NCI-H2196 (cell line): ENCODE data around the gene GMFB.

ENCODE experiments used
- DNase-seq: peaks from one replicate; lab custom pipeline; 2025; ENCODE audit not compliant: unreplicated experiment; lab: John Stamatoyannopoulos, UW

Gene GMFB

DNA sequence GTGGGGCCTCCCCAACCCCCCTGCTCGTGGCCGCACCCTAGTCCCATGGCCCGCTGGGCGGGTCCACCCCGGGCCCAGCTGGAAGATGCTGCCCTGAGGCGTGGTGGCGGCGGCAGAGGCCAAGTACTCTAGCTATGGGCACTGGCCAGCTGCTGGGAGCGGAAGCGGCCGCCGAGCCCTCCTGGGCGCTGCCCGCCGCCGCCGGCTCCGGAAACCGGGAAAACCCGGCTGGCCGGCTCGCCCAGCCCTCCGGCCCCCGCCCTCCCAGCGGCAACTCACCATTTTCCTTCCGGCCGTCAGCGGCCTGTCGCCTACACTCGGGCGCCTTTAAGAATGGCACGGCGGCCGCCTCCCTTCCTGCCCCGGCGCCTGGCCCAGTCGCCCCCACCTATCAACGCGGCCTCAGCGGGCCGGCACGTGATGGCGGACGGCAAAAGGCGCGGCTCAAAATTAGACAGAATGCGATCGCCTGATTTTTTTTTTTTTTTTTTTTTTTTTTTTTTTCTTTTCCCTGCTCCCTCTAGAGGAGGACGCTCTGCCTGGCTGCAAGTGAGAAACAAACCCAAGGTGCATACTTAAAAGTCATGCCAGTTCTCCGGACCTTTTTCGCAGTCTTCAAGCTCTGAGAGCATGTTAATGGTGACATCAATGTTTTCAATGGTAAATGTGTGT is at the start of gene GMFB:
TSS of gene GMFB (minus strand) at position 335 of the 672 bp plus-strand sequence. CDS start at position 282, 53 bp downstream.
- peak; percentile 90 for DNase-seq

DNA sequence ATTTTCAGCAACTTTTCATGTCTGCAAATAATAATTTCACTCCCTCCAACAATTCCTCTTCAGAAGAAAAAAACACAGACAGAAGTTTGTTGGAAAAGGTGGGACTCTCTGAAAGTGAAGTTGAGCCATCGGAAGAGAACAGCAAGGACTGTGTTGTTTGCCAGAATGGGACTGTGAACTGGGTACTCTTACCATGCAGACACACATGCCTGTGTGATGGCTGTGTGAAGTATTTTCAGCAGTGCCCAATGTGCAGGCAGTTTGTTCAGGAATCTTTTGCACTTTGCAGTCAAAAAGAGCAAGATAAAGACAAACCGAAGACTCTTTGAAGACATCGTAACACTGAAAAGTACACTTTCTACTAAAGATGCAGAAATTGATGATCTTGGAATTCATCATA is 49.3 kb upstream of the GMFB start:
- no peak for DNase-seq

DNA sequence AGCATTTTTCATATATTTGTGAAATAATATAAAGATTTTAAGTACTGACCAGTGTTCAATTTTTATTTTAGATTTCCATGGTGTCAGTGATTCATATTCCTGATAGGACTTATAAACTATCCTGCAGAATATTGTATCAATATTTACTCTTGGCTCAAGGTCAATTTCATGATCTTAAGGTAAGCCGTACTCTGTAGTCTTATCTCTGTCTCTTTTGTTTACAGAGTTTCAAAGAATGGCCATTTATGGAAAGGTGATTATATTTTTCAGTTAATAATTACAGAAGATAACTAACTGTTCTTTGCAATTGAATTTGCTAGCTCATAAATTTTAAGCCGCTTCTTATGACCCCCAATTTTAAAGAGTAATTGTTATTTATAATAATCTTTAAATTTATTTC is 48.9 kb upstream of the GMFB start:
- no peak for DNase-seq

DNA sequence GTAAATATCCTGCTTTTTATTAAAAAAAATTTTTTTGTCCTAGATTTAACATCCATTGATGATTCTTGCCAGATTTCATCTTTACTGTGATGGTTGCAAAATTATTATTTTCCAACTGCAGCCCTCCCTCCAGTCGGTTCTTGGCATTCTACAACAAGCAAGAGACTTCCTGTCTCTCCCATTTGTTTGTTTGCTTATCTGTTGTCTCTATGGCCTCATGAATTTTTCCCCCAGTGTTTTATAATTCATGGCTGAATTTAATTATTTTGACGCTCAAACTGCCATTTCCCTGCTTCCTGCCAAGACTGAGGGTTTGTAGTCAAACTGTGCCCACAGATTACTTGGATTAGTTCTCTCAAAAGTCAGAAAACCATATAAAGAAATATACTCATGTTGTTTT is 46.9 kb upstream of the GMFB start:
- no peak for DNase-seq

DNA sequence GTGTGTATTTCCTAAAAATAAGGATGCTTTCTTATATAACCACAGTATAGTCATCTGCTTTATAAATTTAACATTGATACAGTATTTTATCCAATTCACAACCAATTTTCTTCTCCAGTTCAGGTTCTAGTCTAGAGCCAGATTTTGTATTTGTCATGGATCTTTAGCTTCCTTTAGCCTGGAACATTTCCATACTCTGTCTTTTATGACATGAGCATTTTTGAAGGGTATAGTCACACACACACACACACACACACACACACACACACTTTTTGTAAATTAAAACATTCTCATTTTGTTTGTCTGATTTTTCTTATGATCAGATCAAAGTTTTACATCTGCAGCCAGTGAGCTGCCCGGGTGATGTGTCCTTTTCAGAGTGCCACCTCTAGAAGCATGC is 46.3 kb upstream of the GMFB start:
- no peak for DNase-seq

DNA sequence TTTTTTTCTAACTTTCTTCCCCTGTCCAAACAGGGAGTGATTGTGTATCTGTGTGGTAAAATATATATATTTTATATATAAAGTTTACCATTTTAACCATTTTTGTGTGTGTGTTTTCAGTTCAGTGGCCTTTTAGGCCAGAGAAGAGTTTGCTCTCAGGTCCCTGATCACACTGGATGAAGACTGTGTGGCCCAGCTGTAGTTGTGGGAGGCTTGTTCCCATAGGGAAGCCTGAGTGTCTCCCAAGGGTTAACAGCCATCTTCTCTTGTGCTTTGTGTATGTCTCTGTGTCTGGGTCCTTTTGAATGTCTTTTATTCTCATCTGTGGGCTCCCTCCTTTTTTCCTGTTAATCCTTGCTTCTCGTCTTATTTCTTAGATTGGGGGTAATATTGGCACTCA is 44.3 kb upstream of the GMFB start:
- DNase-seq, result no peak

DNA sequence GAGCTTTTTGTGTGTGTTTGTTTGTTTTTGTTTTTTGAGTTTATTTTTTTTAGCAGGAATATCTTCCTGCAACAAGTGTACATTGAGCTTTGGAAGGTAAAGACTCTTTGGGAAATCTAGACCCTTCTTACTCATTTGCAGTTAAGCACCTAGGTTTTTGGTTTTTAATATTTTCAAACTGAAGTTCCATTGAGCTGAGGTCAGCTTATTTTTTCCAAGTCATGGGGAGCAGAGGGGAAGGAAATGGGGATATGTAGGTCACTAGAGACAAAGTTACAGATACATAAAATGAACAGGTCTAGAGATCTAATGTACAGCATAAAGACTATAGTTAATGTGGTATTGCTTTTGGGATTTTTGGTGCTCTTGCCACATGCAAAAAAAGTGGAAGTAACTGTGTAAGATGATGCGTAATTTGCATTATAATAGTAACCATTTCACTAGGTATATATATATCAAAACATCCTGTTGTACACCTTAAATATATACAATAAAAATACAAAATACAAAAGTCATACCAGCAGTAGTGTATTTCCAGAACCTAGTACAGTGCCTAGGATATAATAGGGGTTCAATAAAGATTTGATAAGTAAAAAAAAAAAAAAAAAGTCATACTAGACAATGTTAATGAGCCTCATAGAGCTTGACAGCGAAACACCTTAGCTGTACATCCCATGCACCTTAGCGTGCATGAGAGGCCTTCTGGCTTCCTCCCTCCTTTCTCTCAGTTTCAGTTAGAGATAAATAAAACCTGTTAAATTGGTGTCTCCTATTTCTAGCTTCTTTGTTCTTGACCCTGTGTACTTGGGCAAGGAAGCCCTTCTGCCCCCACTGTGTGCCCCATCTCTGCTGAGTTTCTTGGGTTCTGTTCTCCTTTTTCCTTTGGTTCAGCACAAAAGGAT is 43.6 kb upstream of the GMFB start:
- no peak for DNase-seq

DNA sequence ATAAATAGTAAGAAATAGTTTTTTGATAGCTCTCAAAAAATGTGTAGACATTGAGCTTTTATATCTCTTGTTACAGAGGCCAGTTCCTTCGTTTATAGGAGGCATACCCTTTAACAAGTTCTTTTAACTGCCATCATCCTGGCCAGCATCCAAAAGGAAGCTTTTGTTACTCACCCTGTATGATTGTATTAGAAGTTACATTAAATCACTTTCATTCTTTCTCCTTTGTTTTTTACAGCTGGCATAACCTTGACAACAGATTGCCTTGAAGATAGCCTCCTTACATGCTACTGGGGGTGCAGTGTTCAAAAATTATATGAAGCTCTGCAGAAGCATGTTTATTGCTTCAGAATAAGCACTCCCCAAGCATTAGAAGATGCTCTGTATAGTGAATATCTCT is 41.0 kb upstream of the GMFB start:
- peak; percentile 11 for DNase-seq

DNA sequence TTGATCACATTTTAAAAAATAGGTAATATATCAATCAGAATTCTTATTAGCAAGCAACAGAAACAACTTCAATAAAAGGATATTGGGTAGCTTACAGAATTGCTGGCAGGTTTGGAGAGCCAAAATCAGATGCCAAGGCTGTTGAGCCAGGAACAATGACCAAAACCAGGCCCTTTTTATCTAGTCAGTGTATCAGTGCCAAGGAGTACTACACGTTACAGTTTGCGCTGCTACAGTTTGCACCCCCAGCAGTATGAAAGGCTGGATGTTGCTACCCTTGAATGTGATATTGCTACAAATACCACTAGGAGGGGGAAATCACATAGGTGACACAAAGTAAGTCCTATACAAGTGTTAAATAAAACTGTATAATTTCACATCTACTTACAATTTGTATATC is 40.2 kb upstream of the GMFB start:
- DNase-seq, result no peak

DNA sequence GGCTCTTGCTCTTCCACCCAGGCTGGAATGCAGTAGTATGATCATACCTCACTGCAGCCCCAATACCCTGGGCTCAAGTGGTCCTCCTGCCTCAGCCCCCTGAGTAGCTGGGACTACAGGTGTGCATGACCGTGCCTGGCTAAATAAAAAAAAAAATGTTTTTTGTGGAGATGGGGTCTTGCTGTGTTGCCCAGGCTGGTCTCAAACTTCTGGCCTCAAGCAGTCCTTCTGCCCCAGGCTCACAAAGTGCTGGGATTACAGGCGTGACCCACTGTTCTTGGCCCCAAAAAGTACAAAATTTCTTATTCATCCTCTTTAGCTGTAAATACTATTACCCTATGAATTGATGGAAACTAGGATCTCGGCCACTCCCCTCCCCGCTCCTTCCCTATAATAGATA is 35.6 kb upstream of the GMFB start:
- DNase-seq, result no peak

DNA sequence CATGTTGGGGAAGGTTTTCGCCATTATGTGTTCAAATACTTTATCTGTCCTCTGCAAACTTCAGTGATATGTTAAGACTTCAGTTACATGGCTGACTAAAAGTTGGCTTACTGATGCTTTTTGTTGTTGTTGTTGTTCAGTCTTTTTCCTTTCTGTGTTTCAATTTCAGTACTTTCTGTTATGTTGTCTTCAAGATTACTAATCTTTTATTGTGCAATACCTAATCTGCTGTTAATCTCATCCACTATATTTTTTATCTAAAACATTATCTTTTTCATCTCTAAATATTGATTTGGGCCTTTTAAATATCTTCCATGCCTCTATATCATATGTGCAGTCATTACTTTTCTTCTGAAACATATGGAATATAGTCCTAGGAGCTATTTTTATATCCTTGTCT is 27.9 kb upstream of the GMFB start:
- DNase-seq, result no peak

DNA sequence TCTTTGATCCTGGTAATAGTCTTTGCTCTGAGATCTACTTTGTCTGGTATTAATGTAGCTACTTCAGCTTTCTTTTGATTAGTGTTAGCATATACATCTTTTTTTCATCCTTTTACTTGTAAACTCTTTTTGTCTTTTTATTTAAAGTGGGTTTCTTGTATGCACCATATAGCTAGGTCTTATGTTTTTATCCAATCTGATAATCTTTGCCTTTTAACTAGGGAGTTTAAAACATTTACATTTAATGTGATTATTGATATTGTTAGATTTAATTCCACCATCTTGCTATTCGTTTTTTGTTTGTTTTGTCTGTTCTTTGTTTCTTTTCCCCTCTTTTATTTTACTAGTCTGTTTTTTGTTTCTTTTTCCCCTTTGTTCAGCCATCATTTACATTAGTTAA is 26.9 kb upstream of the GMFB start:
- DNase-seq, result no peak

DNA sequence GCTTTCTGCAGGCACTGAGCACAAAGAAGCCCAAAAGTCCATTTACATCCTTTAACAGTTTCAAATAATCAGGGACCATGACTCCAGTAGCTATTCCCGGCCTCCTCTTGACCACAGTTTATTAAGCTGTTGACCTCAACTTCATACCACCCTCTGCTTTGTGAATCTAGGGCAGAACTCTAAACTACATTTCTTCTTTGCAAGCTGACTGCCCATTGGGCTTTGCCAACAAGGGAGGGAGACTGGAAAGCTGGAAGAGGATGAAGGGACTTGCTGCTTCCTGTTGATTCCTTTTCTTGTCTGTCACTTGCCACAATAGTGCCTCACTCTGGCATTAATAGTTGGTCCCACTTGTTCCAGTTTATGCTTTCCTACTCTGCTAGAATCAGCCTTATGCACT is 23.6 kb upstream of the GMFB start:
- no peak for DNase-seq

DNA sequence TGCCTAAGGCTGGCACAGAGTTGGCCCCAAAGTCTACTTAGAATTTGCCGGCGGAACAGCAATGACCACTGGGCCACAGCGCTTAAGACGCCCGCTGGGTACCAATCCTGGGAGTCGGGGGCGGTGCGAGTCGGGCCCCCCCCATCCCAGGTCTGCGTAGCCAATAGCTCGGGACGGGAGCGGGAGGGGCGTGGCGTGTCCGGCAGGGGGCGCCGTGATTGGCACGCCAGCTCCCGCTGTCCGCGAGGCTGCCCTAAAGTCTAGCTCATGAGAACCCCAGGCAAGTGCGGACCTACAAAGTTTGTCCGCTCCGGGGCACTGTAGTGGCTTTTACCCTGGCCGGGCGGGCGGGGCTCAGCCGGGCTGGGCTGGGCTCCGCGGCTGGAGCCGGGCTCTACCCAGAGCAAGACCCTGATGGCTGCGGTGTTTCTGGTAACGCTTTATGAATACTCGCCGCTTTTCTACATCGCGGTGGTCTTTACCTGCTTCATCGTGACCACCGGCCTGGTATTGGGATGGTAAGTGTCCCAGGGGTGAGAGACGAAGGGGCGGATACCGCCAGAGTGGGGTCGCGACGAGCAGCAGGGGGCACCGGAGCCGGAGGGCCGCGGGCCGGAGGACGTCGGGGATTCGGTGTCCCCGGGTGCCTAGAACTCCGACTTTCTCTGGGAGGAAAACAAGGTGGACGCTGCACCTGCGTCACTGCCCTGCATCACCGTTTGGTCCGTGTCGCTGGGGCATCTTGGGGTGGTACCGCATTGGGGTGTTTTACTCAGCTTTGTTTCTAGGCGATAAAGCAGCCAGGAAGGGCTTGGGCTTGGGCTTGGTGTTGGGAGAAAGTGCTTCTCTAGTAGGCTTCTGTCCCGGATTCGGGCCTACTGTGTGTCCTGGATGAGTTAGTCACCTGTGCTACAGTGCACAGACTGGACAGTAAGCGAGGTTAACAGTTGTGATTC is 21.0 kb upstream of the GMFB start, which contains the start of gene CGRRF1:
TSS of gene CGRRF1 (plus strand) at position 361 of the 956 bp plus-strand sequence. CDS start at position 415, 54 bp downstream.
- peak; percentile 97 for DNase-seq

DNA sequence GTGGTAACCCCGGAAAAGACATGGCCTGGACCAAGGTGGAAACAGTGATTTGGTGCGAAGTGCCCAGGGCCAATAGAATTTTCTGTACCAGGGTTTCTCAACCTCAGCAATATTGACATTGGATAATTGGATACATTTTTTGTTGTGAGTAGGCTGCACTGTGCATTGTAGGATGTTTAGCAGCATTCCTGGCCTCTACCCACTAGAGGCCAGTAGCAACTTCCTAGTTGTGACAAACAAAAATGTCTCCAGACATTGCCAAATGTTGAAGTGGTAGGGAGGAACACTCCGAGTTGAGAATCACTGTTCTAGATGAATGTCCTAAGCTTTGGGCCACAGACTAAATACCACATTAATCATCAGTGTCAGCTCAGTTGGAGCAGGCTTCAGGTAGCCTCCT is 14.7 kb upstream of the GMFB start:
- no peak for DNase-seq

DNA sequence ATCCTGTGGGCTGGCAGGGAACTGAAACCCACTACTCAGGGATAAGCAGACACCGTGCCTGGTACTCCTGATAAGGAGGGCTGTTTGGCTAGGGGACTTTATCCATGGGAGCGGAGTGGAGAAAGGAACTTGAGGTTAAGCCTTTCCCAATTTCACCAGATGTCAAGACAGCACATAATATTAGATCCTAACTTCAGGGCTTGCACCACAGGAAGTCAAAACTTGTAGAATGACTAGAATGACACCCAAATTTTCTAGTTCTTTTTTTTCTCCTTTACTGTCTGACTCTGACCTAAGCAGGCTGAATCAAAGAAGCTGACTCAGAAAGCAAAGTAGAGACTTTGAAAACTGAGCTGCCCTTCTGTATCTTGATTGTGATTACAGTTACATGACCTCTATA is 13.8 kb upstream of the GMFB start:
- DNase-seq, result no peak

DNA sequence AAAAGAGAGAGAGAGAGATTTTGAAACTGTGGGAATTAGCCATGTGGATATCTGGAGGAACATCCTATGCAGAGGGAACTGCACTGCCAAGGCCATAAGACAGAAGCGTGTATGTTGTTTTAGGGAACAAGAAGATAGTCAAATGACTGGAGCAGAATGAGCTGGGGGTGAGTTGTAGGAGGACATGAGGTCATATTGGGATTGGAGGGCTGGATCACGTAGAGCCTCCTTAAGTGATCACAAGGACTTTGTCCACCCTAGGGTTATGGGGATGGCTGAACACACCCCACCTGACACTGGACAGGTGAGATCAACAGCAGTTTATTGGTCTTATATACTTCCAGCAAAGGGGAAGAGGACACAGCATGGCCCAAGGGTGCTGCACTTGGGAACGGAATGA is 12.7 kb upstream of the GMFB start:
- DNase-seq, result no peak

DNA sequence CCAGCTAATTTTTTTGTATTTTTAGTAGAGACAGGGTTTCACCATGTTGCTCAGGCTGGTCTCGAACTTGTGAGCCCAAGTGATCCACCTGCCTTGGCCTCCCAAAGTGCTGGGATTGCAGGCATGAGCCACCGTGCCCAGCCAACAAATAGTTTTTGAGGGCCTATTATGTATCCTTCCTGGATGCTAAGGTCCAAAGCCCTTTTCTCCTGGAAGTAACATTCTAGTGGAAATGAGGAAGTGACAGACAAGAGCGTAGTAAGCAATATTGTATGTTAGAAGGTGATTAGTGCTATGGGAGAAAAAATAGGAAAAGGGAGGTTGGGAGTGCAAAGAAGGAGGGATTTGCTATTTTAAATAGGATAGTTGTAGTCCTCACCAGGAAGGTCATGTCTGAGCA is 12.0 kb upstream of the GMFB start:
- DNase-seq, result no peak

DNA sequence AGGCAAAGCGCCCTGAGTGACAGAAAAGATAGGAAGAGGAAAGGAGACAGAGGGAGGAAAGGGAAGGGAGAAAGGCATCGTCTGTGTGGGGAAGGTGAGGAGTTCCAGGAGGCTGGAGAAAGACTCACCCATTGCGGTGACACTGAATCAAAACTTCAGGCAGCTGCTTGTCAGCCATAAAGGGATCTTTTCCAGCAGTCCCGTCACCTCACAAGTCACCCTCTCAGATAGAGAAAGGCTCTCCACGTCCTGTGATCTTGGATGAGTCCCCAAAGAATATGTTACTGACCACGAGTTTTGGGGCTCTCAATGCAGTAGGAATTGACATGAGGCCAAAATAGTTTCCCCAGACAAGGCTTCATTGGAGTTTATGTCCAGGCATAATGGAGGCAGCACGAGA is 9.8 kb upstream of the GMFB start:
- DNase-seq, result no peak

DNA sequence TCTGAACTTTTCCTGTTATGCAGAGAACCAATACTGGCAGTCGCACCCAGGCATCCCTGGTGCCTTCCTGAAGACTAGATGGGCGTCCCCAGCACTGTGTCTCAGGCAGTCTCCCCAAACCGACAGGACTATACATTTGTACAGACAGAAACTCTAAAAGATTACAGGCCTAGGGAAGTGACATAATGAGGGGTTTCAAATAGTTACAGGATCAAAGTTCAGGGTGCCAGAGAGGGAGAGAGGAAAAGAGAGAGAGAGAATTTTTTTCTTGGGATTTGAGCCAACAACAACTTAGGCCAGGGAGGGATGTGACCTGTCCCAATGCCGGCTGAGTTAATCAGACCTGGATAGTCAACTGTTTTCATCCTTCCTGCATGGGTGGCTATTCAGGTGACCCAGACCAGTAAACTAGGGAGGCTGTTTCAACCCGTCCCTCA is 9.3 kb upstream of the GMFB start:
- no peak for DNase-seq

DNA sequence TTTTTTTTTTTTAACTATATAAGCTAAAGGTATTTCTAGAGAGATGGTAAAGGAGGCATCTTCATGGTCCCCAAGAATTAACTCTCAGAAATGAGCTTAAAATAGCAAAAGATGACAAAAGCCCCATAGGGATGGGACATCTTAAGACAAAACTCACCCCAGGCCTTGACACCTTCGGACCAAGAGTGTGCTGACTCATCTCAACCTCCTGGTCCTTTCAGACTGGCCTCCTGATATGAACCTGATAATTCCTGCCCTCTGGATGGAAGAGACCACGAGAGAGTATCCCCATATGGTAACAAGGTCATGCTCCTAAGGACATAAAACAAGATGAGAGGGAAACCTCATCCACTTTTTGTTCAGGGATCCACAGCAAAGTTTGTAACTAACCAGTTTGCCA is 8.4 kb upstream of the GMFB start:
- no peak for DNase-seq
